Activated naive CD8-positive, alpha-beta T cell treated with anti-CD3 and anti-CD28 coated beads, Interleukin-2, amount 50 U/mL, for 24 hours (primary cell): ENCODE data around the gene PI4KA.

Source experiments
- ATAC-seq: fragments of 150-1000 bp; cut with Tn5 transposase; one replicate; pipeline ENCODE4 v1.10.0; 2021
- DNase-seq: peaks from one replicate; pipeline ENCODE4 v3.0.0; 2021
- H3K27ac Mint-ChIP-seq: one replicate; pipeline ENCODE4 v1.8.0; 2021; ENCODE audit warnings: mild to moderate bottlenecking, mixed read lengths
- H3K27me3 Mint-ChIP-seq: one replicate; pipeline ENCODE4 v1.8.0; 2021; ENCODE audit warnings: mixed read lengths
- H3K36me3 Mint-ChIP-seq: one replicate; pipeline ENCODE4 v1.8.0; 2021; ENCODE audit warnings: low read depth, mixed read lengths
- H3K4me1 Mint-ChIP-seq: one replicate; pipeline ENCODE4 v1.8.0; 2021; ENCODE audit warnings: mixed read lengths
- H3K4me3 Mint-ChIP-seq: one replicate; pipeline ENCODE4 v1.8.0; 2021; ENCODE audit warnings: mild to moderate bottlenecking, moderate library complexity, mixed read lengths
- H3K9me3 Mint-ChIP-seq: one replicate; pipeline ENCODE4 v1.8.0; 2021; ENCODE audit warnings: mixed read lengths

PI4KA gene

DNA sequence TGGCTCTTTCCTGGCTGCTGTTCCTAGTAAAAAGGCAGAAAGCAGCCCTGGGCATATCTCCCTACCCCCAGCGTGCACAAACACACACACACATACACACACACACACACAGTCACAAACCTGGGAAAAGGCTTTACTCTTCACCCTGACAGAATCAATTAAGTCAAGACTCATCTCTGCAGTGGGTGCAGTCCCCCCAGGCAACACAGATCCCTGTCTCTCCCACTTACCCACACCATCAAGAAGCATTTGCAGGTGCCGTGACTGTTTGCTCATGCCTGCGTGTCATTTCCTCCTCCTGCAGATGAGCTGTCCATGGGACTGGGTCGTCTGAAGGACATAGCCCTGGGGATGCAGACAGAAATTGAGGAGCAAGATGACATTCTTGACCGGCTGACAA, 28.8 kb upstream of the PI4KA start:
- Mint-ChIP-seq H3K36me3 (peaks cover 21% of the 10 kb centered on the region), H3K9me3 (no peaks in the 10 kb centered on the region), H3K27me3 (no peaks in the 10 kb centered on the region), H3K27ac (no peak overlapping the region), H3K4me1 (peaks cover 2% of the 10 kb centered on the region), H3K4me3 (no peak overlapping the region)
- DNase-seq = no peak
- ATAC-seq = no peak

DNA sequence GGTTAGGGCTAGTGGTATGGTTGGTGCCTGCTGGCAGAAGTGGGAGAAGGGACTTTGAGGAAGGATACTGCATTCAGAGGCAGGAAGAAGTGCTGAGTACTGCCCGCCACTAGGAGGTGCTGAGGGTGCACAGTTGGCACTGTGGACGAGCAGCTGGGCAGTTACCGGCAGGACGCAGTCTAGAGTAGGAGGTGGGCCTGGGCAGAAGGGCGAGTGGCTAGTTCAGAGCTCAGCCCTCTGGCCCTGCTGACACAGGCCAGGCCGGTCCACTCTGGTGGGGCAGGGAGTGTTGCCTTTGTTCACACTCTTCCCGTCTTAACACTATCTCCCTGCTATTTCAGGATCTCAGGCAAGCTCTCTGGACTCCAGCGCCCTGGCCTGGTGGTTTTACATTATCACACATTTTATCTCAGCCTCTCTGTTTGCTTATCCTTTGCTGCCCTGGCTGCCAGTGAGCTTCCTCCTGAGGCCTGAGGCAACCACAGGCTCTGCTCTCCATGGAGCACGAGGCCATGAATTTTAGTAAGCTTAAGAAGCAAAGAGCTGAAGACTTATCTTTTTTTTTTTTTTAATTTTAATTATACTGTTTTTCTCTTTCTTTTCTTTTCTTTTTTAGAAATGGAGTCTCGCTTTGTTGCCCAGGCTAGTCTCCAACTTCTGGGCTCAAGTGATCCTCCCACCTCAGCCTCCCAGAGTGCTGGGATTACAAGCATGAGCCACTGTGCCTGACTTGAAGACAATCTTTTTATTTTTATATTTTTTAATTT, 27.1 kb upstream of the PI4KA start:
- peak; percentile 81 for ATAC-seq
- Mint-ChIP-seq H3K4me3 (no peak overlapping the region), H3K36me3 (peaks cover 22% of the 10 kb centered on the region), H3K4me1 (peaks cover 2% of the 10 kb centered on the region), H3K27me3 (no peaks in the 10 kb centered on the region), H3K27ac (no peak overlapping the region), H3K9me3 (no peaks in the 10 kb centered on the region)
- DNase-seq = peak; percentile 61

GRCh38 chr22:20885017-20885556, 26.5 kb upstream of the PI4KA start:
- Mint-ChIP-seq H3K27me3 (no peaks in the 10 kb centered on the region), H3K9me3 (no peaks in the 10 kb centered on the region), H3K4me1 (peaks cover 2% of the 10 kb centered on the region), H3K36me3 (peaks cover 21% of the 10 kb centered on the region), H3K27ac (no peak overlapping the region), H3K4me3 (no peak overlapping the region)
- DNase-seq (no peak), ATAC-seq (no peak)

DNA sequence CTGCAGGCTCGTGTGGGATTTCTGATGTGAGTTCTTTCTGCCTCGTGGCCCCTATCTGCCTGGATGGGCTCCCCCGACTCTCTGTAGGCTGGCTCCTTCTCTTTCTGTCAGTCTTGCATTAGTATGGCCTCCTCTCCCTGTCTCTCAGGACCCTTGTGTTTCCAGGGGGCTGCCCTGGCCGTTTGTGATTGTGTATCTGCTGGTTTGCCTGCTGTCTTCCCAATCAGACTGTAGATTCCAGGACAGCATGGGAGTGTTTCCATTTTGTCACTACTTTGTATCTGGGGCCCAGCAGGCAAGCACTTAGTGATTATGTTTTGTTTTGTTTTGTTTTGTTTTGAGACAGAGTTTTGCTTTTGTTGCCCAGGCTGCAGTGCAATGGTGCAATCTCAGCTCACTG, 25.8 kb upstream of the PI4KA start:
- H3K4me1 Mint-ChIP-seq = peaks cover 2% of the 10 kb centered on the region
- no peak overlapping the region for H3K27ac Mint-ChIP-seq

GRCh38 chr22:20882855-20883254, 24.2 kb upstream of the PI4KA start:
- Mint-ChIP-seq H3K36me3 (peaks cover 13% of the 10 kb centered on the region), H3K4me1 (peaks cover 2% of the 10 kb centered on the region), H3K27ac (no peak overlapping the region), H3K9me3 (no peaks in the 10 kb centered on the region), H3K4me3 (no peak overlapping the region), H3K27me3 (no peaks in the 10 kb centered on the region)
- ATAC-seq (no peak), DNase-seq (no peak)

More for the DNA sequence above, 25.8 kb upstream of the PI4KA start:
- no peaks in the 10 kb centered on the region for H3K27me3 Mint-ChIP-seq
- ATAC-seq = no peak
- H3K4me3 Mint-ChIP-seq = no peak overlapping the region
- peaks cover 17% of the 10 kb centered on the region for H3K36me3 Mint-ChIP-seq
- H3K9me3 Mint-ChIP-seq = no peaks in the 10 kb centered on the region
- DNase-seq = no peak

- Mint-ChIP-seq H3K36me3 (peaks cover 10% of the 10 kb centered on the region), H3K27ac (no peak overlapping the region), H3K4me1 (peaks cover 2% of the 10 kb centered on the region), H3K27me3 (no peaks in the 10 kb centered on the region), H3K9me3 (no peaks in the 10 kb centered on the region), H3K4me3 (no peak overlapping the region)
- ATAC-seq (no peak), DNase-seq (no peak)
Observed at GRCh38 chr22:20881869-20882815, 23.5 kb upstream of the PI4KA start.

- H3K9me3 Mint-ChIP-seq = no peaks in the 10 kb centered on the region
- no peak for ATAC-seq
- no peak for DNase-seq
- H3K27me3 Mint-ChIP-seq = no peaks in the 10 kb centered on the region
- H3K36me3 Mint-ChIP-seq = peaks cover 14% of the 10 kb centered on the region
- H3K4me1 Mint-ChIP-seq = peaks cover 2% of the 10 kb centered on the region
- H3K4me3 Mint-ChIP-seq = no peak overlapping the region
- H3K27ac Mint-ChIP-seq = no peak overlapping the region
Observed at GRCh38 chr22:20881231-20881630, 22.6 kb upstream of the PI4KA start.

- no peaks in the 10 kb centered on the region for H3K27me3 Mint-ChIP-seq
- DNase-seq (no peak), ATAC-seq (no peak)
- no peak overlapping the region for H3K4me3 Mint-ChIP-seq
- no peak overlapping the region for H3K27ac Mint-ChIP-seq
- no peaks in the 10 kb centered on the region for H3K4me1 Mint-ChIP-seq
- peaks cover 11% of the 10 kb centered on the region for H3K36me3 Mint-ChIP-seq
- no peaks in the 10 kb centered on the region for H3K9me3 Mint-ChIP-seq
Observed at GRCh38 chr22:20877715-20878114, 19.1 kb upstream of the PI4KA start.

DNA sequence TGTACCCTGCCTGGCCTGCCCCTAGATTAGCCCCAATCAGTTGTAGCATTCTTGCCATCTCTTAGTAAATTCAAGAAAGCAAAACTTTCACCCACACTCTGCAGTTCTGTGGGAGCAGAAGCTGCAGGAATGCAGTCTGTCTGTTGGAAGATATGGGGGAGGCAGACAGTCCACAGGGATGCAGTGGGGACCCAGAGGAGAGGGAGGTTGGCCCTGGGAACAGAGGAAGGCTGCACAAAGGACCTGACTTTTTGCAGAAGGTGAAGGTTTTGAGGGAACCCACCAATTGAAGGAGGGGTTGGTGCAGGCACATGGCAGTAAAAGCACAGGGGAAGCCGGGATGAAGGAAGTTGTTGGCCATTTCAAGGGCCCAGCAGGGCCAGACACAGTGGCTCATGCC, 16.7 kb upstream of the PI4KA start:
- no peaks in the 10 kb centered on the region for H3K9me3 Mint-ChIP-seq
- H3K4me3 Mint-ChIP-seq = no peak overlapping the region
- no peaks in the 10 kb centered on the region for H3K4me1 Mint-ChIP-seq
- H3K27me3 Mint-ChIP-seq = no peaks in the 10 kb centered on the region
- no peak for ATAC-seq
- H3K27ac Mint-ChIP-seq = no peak overlapping the region
- no peak for DNase-seq
- H3K36me3 Mint-ChIP-seq = peaks cover 11% of the 10 kb centered on the region

DNA sequence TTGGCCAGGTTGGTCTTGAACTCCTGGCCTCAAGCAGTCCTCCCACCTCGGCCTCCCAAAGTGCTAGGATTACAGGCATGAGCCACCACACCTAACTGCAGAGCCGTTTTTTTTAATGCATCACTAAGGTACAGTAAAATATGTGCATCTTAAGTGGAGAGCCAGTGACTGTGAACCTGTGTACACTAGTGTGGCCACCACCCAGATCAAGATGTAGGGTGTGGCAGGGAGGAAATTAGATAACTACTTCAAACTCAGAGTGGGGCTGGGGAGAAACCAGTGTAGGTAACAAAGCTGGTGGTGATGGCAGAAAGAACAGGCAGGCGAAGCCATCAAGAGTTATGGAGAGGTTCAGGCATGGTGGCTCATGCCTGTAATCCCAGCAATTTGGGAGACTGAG, 14.6 kb upstream of the PI4KA start:
- no peak for ATAC-seq
- no peaks in the 10 kb centered on the region for H3K9me3 Mint-ChIP-seq
- DNase-seq = no peak
- H3K27ac Mint-ChIP-seq = no peak overlapping the region
- H3K27me3 Mint-ChIP-seq = no peaks in the 10 kb centered on the region
- no peaks in the 10 kb centered on the region for H3K4me1 Mint-ChIP-seq
- no peak overlapping the region for H3K4me3 Mint-ChIP-seq
- peaks cover 14% of the 10 kb centered on the region for H3K36me3 Mint-ChIP-seq

- DNase-seq = no peak
- H3K4me3 Mint-ChIP-seq = no peak overlapping the region
- H3K27me3 Mint-ChIP-seq = no peaks in the 10 kb centered on the region
- peaks cover 8% of the 10 kb centered on the region for H3K4me1 Mint-ChIP-seq
- H3K27ac Mint-ChIP-seq = no peak overlapping the region
- no peaks in the 10 kb centered on the region for H3K9me3 Mint-ChIP-seq
- ATAC-seq = no peak
- peaks cover 7% of the 10 kb centered on the region for H3K36me3 Mint-ChIP-seq
Observed at GRCh38 chr22:20869234-20869633, 10.6 kb upstream of the PI4KA start.

GRCh38 chr22:20868025-20868962, 9.7 kb upstream of the PI4KA start:
- no peak overlapping the region for H3K27ac Mint-ChIP-seq
- H3K4me1 Mint-ChIP-seq = peaks cover 8% of the 10 kb centered on the region
- no peak for DNase-seq
- ATAC-seq = no peak
- no peaks in the 10 kb centered on the region for H3K9me3 Mint-ChIP-seq
- peaks cover 6% of the 10 kb centered on the region for H3K36me3 Mint-ChIP-seq
- H3K27me3 Mint-ChIP-seq = no peaks in the 10 kb centered on the region
- H3K4me3 Mint-ChIP-seq = no peak overlapping the region

- peaks cover 13% of the 10 kb centered on the region for H3K4me1 Mint-ChIP-seq
- H3K27me3 Mint-ChIP-seq = no peaks in the 10 kb centered on the region
- DNase-seq = no peak
- peaks cover 5% of the 10 kb centered on the region for H3K36me3 Mint-ChIP-seq
- H3K4me3 Mint-ChIP-seq = no peak overlapping the region
- H3K9me3 Mint-ChIP-seq = no peaks in the 10 kb centered on the region
- no peak for ATAC-seq
- peak overlapping the region; percentile 29 for H3K27ac Mint-ChIP-seq
Observed at GRCh38 chr22:20867179-20868024, 8.8 kb upstream of the PI4KA start.
